ENCODE results near the gene ZYX.

ZYX gene

GRCh38 chr7:143382126-143382790, 1.1 kb downstream of the ZYX start:
- FAIRE-seq (no peak), DNase-seq (ENCODE audit: insufficient read length, low spot score) (no peak)
- TF ChIP-seq CTCF (IDR thresholded peaks at IDR 0.05; ENCODE audit: insufficient read depth, missing control alignments) = no peak

- TF ChIP-seq CTCF (IDR thresholded peaks at IDR 0.05; ENCODE audit: insufficient read depth, missing control alignments) = no peak
- no peak for DNase-seq (ENCODE audit: insufficient read length, low spot score)
Observed at GRCh38 chr7:143382791-143383641, 1.9 kb downstream of the ZYX start.

GRCh38 chr7:143383642-143383957, 2.5 kb downstream of the ZYX start:
- DNase-seq (ENCODE audit: insufficient read length, low spot score) = no peak
- FAIRE-seq = no peak
- no peak for TF ChIP-seq CTCF (IDR thresholded peaks at IDR 0.05; ENCODE audit: insufficient read depth, missing control alignments)

More at GRCh38 chr7:143382791-143383641, 1.9 kb downstream of the ZYX start:
- no peak for FAIRE-seq

- DNase-seq (ENCODE audit: insufficient read length, low spot score) = no peak
- no peak for TF ChIP-seq CTCF (IDR thresholded peaks at IDR 0.05; ENCODE audit: insufficient read depth, missing control alignments)
- FAIRE-seq = no peak
Observed at GRCh38 chr7:143384148-143384547, 3.0 kb downstream of the ZYX start.

- no peak for TF ChIP-seq CTCF (IDR thresholded peaks at IDR 0.05; ENCODE audit: insufficient read depth, missing control alignments)
- FAIRE-seq = no peak
- DNase-seq (ENCODE audit: insufficient read length, low spot score) = no peak
Observed at GRCh38 chr7:143384661-143385631, 3.8 kb downstream of the ZYX start.

GRCh38 chr7:143385891-143386781, 5.0 kb downstream of the ZYX start:
- FAIRE-seq = no peak
- TF ChIP-seq CTCF (IDR thresholded peaks at IDR 0.05; ENCODE audit: insufficient read depth, missing control alignments) = no peak

More at GRCh38 chr7:143385891-143386781, 5.0 kb downstream of the ZYX start:
- DNase-seq (ENCODE audit: insufficient read length, low spot score) = no peak
